22Rv1 (cell line): ENCODE measurements around the gene GALNT7.

Experiments
- ZFX ChIP-seq: fragments of 450-650 bp; IDR thresholded peaks from 2 replicates; pipeline ENCODE4 v1.6.1; 2017; ENCODE audit warnings: antibody characterized with exemption, borderline replicate concordance
- TF ChIP-seq, protein P1 (sequence below): fragments of 450-650 bp; IDR thresholded peaks from 2 replicates; pipeline ENCODE4 v1.5.1; 2017; ENCODE audit warnings: mild to moderate bottlenecking

DNA sequence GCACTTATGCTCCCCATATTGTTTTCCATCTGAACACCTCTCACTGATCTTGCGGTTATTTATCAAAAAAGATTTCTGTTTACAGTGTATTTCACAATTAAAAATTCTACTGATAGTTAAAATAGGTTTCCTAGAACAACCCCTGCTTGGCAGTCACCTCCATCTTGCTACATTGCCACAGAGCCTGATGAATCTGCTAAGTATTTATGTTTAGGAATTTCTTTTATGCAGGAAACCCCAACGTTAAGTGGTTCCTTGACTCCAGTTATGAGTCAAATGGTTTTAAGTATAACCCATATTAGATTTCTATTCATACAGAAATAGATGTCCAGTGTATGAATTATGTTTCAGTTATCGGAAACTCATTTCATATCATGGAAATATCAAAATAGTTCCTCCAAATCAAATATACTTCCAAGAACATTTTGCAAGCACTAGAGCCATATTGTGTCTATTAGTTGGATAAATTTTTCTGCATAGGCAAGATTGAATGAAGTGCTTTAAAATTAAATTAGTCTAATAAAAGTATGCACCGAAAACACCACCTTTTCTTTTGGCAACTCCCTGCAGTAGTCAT lies 20.6 kb downstream of the GALNT7 start:
- TF ChIP-seq, protein P1, sequence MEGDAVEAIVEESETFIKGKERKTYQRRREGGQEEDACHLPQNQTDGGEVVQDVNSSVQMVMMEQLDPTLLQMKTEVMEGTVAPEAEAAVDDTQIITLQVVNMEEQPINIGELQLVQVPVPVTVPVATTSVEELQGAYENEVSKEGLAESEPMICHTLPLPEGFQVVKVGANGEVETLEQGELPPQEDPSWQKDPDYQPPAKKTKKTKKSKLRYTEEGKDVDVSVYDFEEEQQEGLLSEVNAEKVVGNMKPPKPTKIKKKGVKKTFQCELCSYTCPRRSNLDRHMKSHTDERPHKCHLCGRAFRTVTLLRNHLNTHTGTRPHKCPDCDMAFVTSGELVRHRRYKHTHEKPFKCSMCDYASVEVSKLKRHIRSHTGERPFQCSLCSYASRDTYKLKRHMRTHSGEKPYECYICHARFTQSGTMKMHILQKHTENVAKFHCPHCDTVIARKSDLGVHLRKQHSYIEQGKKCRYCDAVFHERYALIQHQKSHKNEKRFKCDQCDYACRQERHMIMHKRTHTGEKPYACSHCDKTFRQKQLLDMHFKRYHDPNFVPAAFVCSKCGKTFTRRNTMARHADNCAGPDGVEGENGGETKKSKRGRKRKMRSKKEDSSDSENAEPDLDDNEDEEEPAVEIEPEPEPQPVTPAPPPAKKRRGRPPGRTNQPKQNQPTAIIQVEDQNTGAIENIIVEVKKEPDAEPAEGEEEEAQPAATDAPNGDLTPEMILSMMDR, result no peak
- TF ChIP-seq ZFX, result no peak
